Esophagus muscularis mucosa (tissue), 4 donors: ENCODE results near the gene CACHD1. TPM values are rescaled to one million over a fixed set of nuclear protein-coding genes. Genes with fewer than 3 reads are reported as not detected.

ENCODE experiments used
- DNase-seq: peaks from one replicate; pipeline ENCODE4 v3.0.0-alpha.2; 2017; ENCODE audit errors: extremely low spot score
- H3K27ac ChIP-seq, 4 donors: fragments of 200-600 bp; sonication (generic); replicated peaks in 1 of 4; 1 replicate in 3 of 4; 2 replicates in 1 of 4; pipeline ENCODE4 v1.5.1; 2016 to 2019; ENCODE audit warnings: mild to moderate bottlenecking in 1 of 4
- H3K27me3 ChIP-seq, 4 donors: fragments of 200-600 bp; sonication (generic); one replicate each; pipeline versions ENCODE4 v1.5.1 to v1.6.0; 2016 to 2019
- H3K36me3 ChIP-seq, 4 donors: fragments of 200-600 bp; sonication (generic); one replicate each; pipeline ENCODE4 v1.5.1; 2016 to 2019
- H3K4me1 ChIP-seq, 4 donors: fragments of 200-600 bp; sonication (generic); one replicate each; pipeline ENCODE4 v1.5.1; 2016 to 2019
- H3K4me3 ChIP-seq, 4 donors: fragments of 200-600 bp; sonication (generic); 1 replicate in 2 of 4; 2 replicates in 2 of 4; pipeline ENCODE4 v1.5.1; 2016 to 2019; ENCODE audit warnings: mild to moderate bottlenecking in 4 of 4, moderate library complexity in 1 of 4
- H3K9me3 ChIP-seq, 4 donors: fragments of 200-600 bp; sonication (generic); 1 replicate in 3 of 4; 2 replicates in 1 of 4; pipeline ENCODE4 v1.5.1; 2016 to 2019
- EP300 ChIP-seq: sonication (generic); formaldehyde crosslinking; IDR thresholded peaks from one replicate; pipeline ENCODE4 v1.6.1; 2017; ENCODE audit warnings: antibody characterized with exemption
- POLR2A ChIP-seq: fragments of 450-650 bp; IDR thresholded peaks from one replicate; pipeline ENCODE4 v1.6.1; 2017; ENCODE audit warnings: antibody characterized with exemption, moderate library complexity, mild to moderate bottlenecking, low read depth
- POLR2AphosphoS5 ChIP-seq, 2 donors: sonication (generic); formaldehyde crosslinking; IDR thresholded peaks; one replicate each; pipeline ENCODE4 v1.6.1; 2017; ENCODE audit warnings: antibody characterized with exemption in 2 of 2
- WGBS: methylation state at CpG from one replicate; pipeline ENCODE4 v1.1.5; 2018; 5-methylcytosine and 5-hydroxymethylcytosine counted together
- intact Hi-C: fragments of 100-400 bp; cut with DNase I; formaldehyde crosslinking; loops from one replicate; pipeline ENCODE4 v1.15.1; 2023
- total RNA-seq, 4 donors: library from RNA; depleted of rRNA; stranded (reverse); fragments of >200 nt; gene quantifications; one replicate each; pipeline versions ENCODE4 v1.1.0 to v1.2.1, GENCODE V29; 2016
- TF ChIP-seq, protein P1 (sequence below), 3 experiments: fragments of 200-600 bp in 2 of 3; fragments of 450-650 bp in 1 of 3; sonication (generic) in 2 of 3; IDR thresholded peaks; one replicate each; pipeline ENCODE4 v1.5.1; 2017 to 2019; ENCODE audit warnings: antibody characterized with exemption in 3 of 3, mild to moderate bottlenecking in 2 of 3, moderate library complexity in 1 of 3

Gene CACHD1
- total RNA-seq, 4 donors from 2014 or later = 6.6 to 10.7 (median 10.1) TPM

DNA sequence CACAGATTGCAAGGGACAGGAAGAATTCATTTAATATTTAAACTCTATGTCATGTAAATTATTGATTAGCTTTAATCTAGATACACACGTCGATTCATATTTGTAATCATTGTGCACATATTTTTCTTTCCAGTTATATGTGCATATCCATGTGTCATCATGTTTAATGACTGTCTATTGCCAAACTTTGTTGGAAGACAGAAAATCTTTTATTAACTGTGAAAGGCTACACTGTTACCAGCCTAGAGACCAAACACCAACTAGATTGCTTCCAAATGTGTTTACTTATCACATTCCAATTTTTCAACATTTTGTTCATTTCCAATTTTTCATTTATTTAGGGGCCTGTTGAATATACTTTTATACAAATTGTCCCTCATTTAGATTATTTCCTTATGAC is 43.2 kb upstream of the CACHD1 start:
- intact Hi-C loops = no loop called here
- no peak for DNase-seq
- Histone ChIP-seq H3K27me3 (no peaks in the 10 kb centered on the region), H3K4me3 (no peak overlapping the region), H3K36me3 (no peaks in the 10 kb centered on the region), H3K9me3 (no peaks in the 10 kb centered on the region), H3K4me1 (no peaks in the 10 kb centered on the region), H3K27ac (no peak overlapping the region)
- TF ChIP-seq POLR2AphosphoS5 (IDR thresholded peaks at IDR 0.05) (no peak), EP300 (no peak), POLR2A (no peak)
- TF ChIP-seq, protein P1, sequence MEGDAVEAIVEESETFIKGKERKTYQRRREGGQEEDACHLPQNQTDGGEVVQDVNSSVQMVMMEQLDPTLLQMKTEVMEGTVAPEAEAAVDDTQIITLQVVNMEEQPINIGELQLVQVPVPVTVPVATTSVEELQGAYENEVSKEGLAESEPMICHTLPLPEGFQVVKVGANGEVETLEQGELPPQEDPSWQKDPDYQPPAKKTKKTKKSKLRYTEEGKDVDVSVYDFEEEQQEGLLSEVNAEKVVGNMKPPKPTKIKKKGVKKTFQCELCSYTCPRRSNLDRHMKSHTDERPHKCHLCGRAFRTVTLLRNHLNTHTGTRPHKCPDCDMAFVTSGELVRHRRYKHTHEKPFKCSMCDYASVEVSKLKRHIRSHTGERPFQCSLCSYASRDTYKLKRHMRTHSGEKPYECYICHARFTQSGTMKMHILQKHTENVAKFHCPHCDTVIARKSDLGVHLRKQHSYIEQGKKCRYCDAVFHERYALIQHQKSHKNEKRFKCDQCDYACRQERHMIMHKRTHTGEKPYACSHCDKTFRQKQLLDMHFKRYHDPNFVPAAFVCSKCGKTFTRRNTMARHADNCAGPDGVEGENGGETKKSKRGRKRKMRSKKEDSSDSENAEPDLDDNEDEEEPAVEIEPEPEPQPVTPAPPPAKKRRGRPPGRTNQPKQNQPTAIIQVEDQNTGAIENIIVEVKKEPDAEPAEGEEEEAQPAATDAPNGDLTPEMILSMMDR (IDR thresholded peaks at IDR 0.05) = no peak
- 77% methylated on average over 2 of the region's 2 CpGs for WGBS

DNA sequence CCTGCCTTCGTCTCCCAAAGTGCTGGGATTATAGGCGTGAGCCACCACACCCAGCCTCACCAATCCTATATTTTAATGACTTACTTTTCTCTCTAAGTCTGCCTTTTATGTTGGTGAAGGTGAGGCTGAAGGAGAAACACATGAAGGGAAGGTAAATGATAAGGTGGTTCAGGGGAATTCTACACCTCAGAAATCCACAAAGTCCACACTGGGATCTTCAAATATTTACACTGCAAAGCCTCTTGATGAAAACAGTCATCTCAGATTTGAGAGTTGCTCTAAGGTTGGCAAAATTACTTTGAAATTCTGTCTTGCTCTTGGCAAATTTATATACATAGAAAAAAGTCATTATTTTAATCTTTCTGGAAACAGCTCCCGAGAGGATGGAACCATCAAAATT is 42.0 kb upstream of the CACHD1 start:
- no peak for TF ChIP-seq POLR2A
- TF ChIP-seq, protein P1 (IDR thresholded peaks at IDR 0.05) = no peak
- no peak for TF ChIP-seq EP300
- TF ChIP-seq POLR2AphosphoS5 (IDR thresholded peaks at IDR 0.05) = no peak
- 62% methylated on average over 3 of the region's 3 CpGs for WGBS

DNA sequence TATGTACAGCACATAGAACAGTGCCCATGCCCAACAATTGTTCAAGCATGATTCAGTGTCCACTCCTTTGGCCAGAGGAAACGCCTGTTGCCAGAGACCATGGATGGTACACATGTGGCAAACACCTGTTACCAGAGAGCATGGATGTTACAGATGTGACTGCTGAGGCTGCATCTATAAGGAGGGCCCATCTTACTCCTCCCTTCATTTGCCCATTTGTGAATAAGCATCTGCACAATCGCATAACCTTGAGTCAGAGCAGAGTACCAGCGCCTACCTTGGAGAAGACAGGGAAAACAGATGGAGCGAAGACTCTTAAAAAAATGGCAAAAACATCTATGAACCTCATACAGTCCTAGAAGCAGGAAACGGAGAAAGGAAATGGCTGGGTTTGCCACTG is 36.6 kb upstream of the CACHD1 start:
- no peak for DNase-seq
- no peaks in the 10 kb centered on the region for H3K27me3 ChIP-seq
- H3K4me1 ChIP-seq = no peaks in the 10 kb centered on the region
- no peaks in the 10 kb centered on the region for H3K9me3 ChIP-seq
- WGBS = 90% methylated on average over 5 of the region's 5 CpGs
- no peak overlapping the region for H3K4me3 ChIP-seq
- intact Hi-C loops = no loop called here
- no peak for TF ChIP-seq POLR2A
- TF ChIP-seq, protein P1 (IDR thresholded peaks at IDR 0.05) = no peak
- no peak overlapping the region for H3K27ac ChIP-seq
- H3K36me3 ChIP-seq = no peaks in the 10 kb centered on the region

More for the DNA sequence above, 42.0 kb upstream of the CACHD1 start:
- H3K27ac ChIP-seq = no peak overlapping the region
- intact Hi-C loops = no loop called here
- H3K36me3 ChIP-seq = no peaks in the 10 kb centered on the region
- no peak for DNase-seq
- H3K4me1 ChIP-seq = no peaks in the 10 kb centered on the region
- no peaks in the 10 kb centered on the region for H3K9me3 ChIP-seq
- no peak overlapping the region for H3K4me3 ChIP-seq
- no peaks in the 10 kb centered on the region for H3K27me3 ChIP-seq

DNA sequence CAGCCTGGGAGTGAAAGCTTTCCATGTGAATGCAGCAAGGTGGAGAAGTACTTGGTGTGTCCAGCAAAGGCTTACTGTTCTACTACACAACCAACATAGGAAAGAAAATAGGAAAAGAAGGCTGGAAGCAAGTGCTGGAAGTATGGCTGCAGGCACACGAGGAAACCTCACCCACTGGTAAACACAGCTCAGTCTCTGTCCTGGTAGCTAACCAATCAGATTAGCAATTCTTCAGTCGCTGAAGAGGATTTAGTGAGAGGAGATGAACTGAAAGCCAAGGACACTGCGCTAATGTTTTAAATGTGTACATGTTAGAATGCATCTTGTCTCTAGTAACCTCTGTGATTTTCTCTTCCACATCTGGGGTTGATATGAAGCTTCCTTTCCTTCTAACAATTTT is 36.2 kb upstream of the CACHD1 start:
- no peak for DNase-seq
- Histone ChIP-seq H3K4me1 (no peaks in the 10 kb centered on the region), H3K27ac (no peak overlapping the region), H3K4me3 (no peak overlapping the region), H3K36me3 (no peaks in the 10 kb centered on the region), H3K9me3 (no peaks in the 10 kb centered on the region), H3K27me3 (no peaks in the 10 kb centered on the region)
- TF ChIP-seq POLR2AphosphoS5 (IDR thresholded peaks at IDR 0.05) (no peak), EP300 (no peak), POLR2A (no peak)
- TF ChIP-seq, protein P1 (IDR thresholded peaks at IDR 0.05) = no peak
- intact Hi-C loops = no loop called here
- WGBS = 62% methylated on average over 3 of the region's 3 CpGs

DNA sequence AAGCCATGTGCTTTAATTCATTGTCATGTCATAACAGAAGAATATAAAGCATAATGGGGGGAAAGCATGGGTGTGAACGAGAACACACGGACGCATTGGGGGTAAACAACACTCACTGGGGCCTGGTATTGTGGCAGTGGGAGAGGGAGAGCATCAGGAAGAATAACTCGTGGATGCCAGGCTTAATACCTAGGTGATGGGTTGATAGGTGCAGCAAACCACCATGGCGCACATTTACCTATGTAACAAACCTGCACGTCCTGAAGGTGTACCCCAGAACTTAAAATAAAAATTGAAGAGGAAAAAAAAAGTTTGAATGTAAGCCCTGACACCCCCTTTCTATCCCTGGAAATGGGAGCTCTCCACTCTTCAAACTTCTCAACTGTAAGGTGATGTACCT is 34.9 kb upstream of the CACHD1 start:
- intact Hi-C loops = no loop called here
- DNase-seq = no peak
- H3K27ac ChIP-seq = no peak overlapping the region
- WGBS = 70% methylated on average over 6 of the region's 6 CpGs
- no peaks in the 10 kb centered on the region for H3K4me1 ChIP-seq
- H3K27me3 ChIP-seq = no peaks in the 10 kb centered on the region
- H3K36me3 ChIP-seq = no peaks in the 10 kb centered on the region
- H3K9me3 ChIP-seq = no peaks in the 10 kb centered on the region
- TF ChIP-seq POLR2A = no peak
- TF ChIP-seq, protein P1 (IDR thresholded peaks at IDR 0.05) = no peak
- no peak for TF ChIP-seq POLR2AphosphoS5 (IDR thresholded peaks at IDR 0.05)
- no peak for TF ChIP-seq EP300
- no peak overlapping the region for H3K4me3 ChIP-seq
